ENCODE results near the gene KRT82. TPM values are rescaled to one million over a fixed set of nuclear protein-coding genes. Genes with fewer than 3 reads are reported as not detected.

The KRT82 gene
- polyA plus RNA-seq, 2 of the 4 experiments (the other 2 are of a cell fraction) = not detected

- TF ChIP-seq RNF2 (IDR thresholded peaks at IDR 0.05; ENCODE audit: borderline replicate concordance, low read depth) = no peak
- 72% methylated on average over 9 of the region's 9 CpGs for WGBS (ENCODE audit: missing lambda C conversion rate)
- DNase-seq (ENCODE audit: low read depth in 1 of 2, low spot score in 1 of 2) (no peak), FAIRE-seq (no peak), ATAC-seq (no peak)
- ChIA-PET CTCF (interaction anchor here (0.9 to 46.1 kb wide), 12 partner anchors 9 to 484 kb away, joined by 3 to 1221 read pairs (median 8); no protein-coding TSS in a partner anchor), POLR2A (no interaction called here)
- H3K4me1 ChIP-seq = peaks cover 23% of the 10 kb centered on the region
- H3K9me3 ChIP-seq = no peaks in the 10 kb centered on the region
- H3K4me2 ChIP-seq = no peak overlapping the region
- no peak overlapping the region for H3K4me3 ChIP-seq
- peak overlapping the region in 1 of 2 experiments; percentile 72; a peak in 2 of 6 replicates for H3K27ac ChIP-seq
Measured at GRCh38 chr12:52389313-52390207, 16.6 kb downstream of the KRT82 start.

- H3K4me1 ChIP-seq = peaks cover 23% of the 10 kb centered on the region
- 0 out of 6 replicates have a peak overlapping the region, but pooled peaks of 1 of the 2 experiments have one; percentile 10 for H3K27ac ChIP-seq
- no peak overlapping the region for H3K4me2 ChIP-seq
- TF ChIP-seq ELK1 (IDR thresholded peaks at IDR 0.05; ENCODE audit: low read depth, low read length) (no peak), RARB (CRISPR knock-in tag; IDR thresholded peaks at IDR 0.05) (no peak), KDM1A (IDR thresholded peaks at IDR 0.05; ENCODE audit: low read depth) (no peak), HMGXB4 (CRISPR knock-in tag; IDR thresholded peaks at IDR 0.05; ENCODE audit: borderline replicate concordance) (no peak), RFX5 (IDR thresholded peaks at IDR 0.05) (no peak), JUN (IDR thresholded peaks at IDR 0.05) (no peak), HES2 (IDR thresholded peaks at IDR 0.05) (no peak), RNF2 (IDR thresholded peaks at IDR 0.05; ENCODE audit: borderline replicate concordance, low read depth) (no peak), PBX3 (IDR thresholded peaks at IDR 0.05) (no peak), FOSB (CRISPR knock-in tag; IDR thresholded peaks at IDR 0.05) (no peak), CHD2 (IDR thresholded peaks at IDR 0.05; ENCODE audit: low read length, partially characterized antibody) (no peak), E2F6 (IDR thresholded peaks at IDR 0.05; ENCODE audit: borderline replicate concordance, low read depth) (no peak), TFCP2L1 (CRISPR knock-in tag; IDR thresholded peaks at IDR 0.05) (no peak), FOXS1 (CRISPR knock-in tag; IDR thresholded peaks at IDR 0.05) (no peak), ZNF302 (CRISPR knock-in tag; IDR thresholded peaks at IDR 0.05) (no peak), NFE2L2 (conservative IDR thresholded peaks at IDR 0.05; ENCODE audit: low read length) (no peak), NPAS2 (CRISPR knock-in tag; IDR thresholded peaks at IDR 0.05; ENCODE audit: borderline replicate concordance) (no peak), HDAC2 (IDR thresholded peaks at IDR 0.05) (no peak), CHD4 (IDR thresholded peaks at IDR 0.05; ENCODE audit: borderline replicate concordance) (no peak)
- ChIA-PET POLR2A (no interaction called here), CTCF (interaction anchor here (1.0 to 46.1 kb wide), 7 partner anchors 9 to 486 kb away, joined by 3 to 1221 read pairs (median 8); no protein-coding TSS in a partner anchor)
- no peaks in the 10 kb centered on the region for H3K9me3 ChIP-seq
- WGBS (ENCODE audit: missing lambda C conversion rate) = 83% methylated on average over 2 of the region's 2 CpGs
- no peak overlapping the region for H3K4me3 ChIP-seq
- ATAC-seq (no peak), DNase-seq (ENCODE audit: low read depth in 1 of 2, low spot score in 1 of 2) (no peak), FAIRE-seq (no peak)
Measured at GRCh38 chr12:52387859-52388258, 18.3 kb downstream of the KRT82 start.
